HFF-Myc (cell line): Measurements from ENCODE around the gene LNP1.

Experiments
- DNase-seq: peaks from one replicate; pipeline ENCODE4 v3.0.0-alpha.2; 2011; ENCODE audit warnings: low read depth; ENCODE audit errors: extremely low read depth
- H3K4me3 ChIP-seq: replicated peaks from 2 replicates; pipeline ENCODE4 v1.5.1; 2011; ENCODE audit warnings: low read depth, mild to moderate bottlenecking, control low read depth, low read length
- TF ChIP-seq, protein P1 (sequence below): IDR thresholded peaks from 2 replicates; pipeline ENCODE4 v1.5.1; 2012; ENCODE audit warnings: mild to moderate bottlenecking, low read depth, low read length, control low read depth; ENCODE audit errors: missing control alignments

LNP1 gene

DNA sequence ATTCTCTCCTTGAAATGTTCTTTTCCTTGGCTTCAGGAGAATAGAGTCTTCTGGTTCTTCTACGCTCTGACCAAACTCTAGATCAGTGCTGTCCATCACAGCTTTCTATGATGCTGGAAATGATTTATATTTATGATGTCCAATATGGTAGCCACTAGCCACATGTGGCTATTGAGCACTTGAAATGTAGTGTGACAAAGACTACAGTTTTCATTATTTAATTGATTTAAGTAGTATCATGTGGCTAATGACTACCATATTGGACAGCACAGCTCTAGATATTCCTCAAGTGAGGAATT is 2.9 kb downstream of the LNP1 start:
- H3K4me3 ChIP-seq = no peak overlapping the region; the same call in 1 of the 2 replicates
- DNase-seq = no peak
- TF ChIP-seq, protein P1, sequence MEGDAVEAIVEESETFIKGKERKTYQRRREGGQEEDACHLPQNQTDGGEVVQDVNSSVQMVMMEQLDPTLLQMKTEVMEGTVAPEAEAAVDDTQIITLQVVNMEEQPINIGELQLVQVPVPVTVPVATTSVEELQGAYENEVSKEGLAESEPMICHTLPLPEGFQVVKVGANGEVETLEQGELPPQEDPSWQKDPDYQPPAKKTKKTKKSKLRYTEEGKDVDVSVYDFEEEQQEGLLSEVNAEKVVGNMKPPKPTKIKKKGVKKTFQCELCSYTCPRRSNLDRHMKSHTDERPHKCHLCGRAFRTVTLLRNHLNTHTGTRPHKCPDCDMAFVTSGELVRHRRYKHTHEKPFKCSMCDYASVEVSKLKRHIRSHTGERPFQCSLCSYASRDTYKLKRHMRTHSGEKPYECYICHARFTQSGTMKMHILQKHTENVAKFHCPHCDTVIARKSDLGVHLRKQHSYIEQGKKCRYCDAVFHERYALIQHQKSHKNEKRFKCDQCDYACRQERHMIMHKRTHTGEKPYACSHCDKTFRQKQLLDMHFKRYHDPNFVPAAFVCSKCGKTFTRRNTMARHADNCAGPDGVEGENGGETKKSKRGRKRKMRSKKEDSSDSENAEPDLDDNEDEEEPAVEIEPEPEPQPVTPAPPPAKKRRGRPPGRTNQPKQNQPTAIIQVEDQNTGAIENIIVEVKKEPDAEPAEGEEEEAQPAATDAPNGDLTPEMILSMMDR = no peak

DNA sequence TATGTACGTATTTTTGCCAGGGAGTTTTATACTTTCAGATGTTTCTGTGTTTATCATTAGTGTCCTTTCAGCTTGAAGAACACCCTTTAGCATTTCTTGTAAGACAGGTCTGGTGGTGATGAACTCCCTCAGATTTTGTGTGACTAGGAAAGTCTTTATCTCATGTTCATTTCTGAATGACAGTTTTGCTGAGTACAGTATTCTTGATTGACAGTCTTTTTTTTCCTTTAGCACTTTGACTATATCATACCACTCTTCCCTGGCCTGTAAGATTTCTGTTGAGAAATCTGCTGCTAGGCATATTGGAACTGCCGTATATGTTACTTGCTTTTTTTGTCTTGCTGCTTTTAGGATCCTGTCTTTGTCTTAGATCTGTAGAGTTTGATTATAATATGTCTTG is 5.8 kb downstream of the LNP1 start:
- no peak for DNase-seq
- no peak overlapping the region for H3K4me3 ChIP-seq
- TF ChIP-seq, protein P1 = no peak

DNA sequence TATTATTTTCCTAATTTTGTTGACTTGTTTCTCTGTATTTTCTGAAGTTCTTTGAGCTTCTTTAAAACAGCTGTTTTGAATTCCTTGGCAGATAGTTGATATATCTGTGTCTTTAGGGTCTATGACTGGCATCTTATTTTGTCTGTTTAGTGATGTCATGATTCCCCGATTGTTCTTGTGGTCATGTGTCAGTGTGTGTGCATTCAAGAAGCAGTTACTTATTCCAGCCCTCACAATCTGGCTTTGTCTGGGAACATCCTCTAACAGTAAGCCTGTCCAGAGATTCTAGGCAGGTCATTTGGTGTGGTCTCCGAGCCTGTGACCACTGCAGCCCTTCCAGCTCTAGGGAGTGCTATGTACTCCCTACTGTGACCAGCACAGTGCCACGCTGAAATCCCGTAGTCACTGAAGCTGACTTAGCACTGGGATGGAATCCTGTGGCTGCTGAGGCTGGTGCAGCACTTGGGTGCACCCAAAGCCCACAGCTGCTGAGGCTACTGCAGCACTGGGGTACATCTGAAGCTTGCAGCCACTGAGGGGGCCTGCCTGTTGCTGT is 6.7 kb downstream of the LNP1 start:
- TF ChIP-seq, protein P1 = no peak
- H3K4me3 ChIP-seq = no peak overlapping the region
- DNase-seq = no peak

DNA sequence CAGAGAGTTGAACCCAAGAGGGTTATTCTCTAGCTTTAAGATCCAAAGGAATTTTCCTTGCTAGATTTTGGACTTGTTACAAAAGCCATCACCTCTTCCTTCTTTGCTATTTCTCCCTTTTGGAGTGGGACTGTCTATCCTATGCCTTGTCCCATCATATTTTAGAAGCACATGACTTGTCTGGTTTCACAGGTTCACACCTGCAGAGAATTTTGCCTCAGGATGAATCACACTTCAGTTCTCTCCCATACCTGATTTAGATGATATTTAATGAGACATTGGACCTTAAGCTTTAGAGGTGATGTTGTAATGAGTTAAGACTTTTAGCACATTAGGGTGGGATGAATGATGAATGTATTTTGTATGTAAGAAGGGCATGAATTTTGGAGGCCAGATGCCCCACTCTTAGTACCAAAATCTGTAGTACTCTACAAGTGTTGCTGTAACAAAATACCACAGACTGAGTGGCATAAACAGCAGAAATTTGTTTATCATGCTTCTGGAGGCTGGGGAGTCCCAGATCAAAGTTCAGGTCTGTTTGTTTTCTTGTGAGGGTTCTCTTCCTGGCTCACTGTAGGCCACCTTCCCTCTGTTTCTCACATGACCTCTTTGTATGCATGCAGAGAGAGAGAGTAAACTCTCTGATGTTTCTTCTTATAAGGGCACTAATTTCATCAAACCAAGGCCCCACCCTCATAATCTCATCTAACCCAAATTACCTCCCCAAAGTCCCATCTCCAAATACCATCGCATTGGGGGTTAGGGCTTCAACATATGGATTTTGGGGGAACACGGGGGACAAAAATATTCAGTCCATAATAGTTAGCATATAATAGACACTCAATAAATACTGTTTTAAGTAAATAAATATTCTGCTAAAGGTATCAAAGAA is 10.0 kb downstream of the LNP1 start:
- TF ChIP-seq, protein P1 = no peak
- H3K4me3 ChIP-seq = no peak overlapping the region
- no peak for DNase-seq

DNA sequence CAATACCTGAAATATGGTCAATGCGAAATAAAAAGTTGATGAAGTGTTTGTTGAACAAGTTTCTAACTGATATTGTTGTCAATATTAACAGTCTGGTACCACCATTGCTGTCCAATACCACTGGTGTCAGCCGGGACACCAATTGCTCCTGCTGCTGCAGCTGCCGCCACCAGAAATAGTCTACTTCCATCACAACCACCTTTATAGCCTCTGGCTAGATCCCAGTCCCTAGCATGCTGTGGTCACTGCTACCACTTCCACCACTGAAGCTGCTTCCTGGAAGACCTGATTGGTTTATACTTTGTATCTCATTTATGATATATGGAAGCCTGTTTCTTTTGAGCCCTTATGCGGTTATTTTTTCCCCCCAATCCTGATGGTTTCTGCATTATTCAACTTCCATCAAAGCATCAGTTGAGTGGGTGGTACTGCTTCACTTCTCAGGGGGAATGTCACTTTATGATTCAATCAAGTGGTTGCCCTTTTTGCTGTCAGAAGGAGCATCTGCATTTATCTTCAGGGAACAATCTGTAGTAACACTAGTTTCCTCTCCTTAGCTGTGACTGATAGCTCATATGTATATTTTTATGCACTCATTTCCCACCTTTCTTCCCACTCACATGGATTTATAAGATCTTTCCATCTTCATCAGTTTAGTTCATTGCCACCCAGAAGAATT is 11.7 kb downstream of the LNP1 start:
- TF ChIP-seq, protein P1 = no peak
- no peak overlapping the region for H3K4me3 ChIP-seq
- DNase-seq = no peak

DNA sequence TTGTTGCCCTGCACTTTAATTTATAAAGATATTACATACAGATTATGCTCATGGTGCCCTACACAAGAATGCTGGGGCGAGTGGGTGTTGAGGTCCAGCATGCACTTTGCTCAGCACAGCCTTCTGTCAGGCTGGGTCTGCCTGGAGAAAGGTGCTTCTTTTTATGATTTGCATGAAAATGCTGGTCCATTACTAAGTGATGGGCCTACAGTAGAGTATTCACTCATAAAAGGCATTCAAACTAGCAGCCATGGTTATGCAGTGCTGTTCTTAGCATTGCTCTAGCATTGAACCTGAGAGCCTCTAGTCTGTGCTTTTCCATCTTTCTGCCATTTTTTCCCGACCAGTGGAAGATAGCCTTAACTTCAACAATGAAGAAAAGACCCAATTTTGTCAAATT is 12.3 kb downstream of the LNP1 start:
- no peak overlapping the region for H3K4me3 ChIP-seq
- DNase-seq = no peak
- TF ChIP-seq, protein P1 = no peak
